Lower leg skin (tissue), 3 donors: ENCODE data around the gene MAGEB17.

Source experiments
- CTCF ChIP-seq, 3 donors: fragments of 450-650 bp; IDR thresholded peaks; one replicate each; pipeline ENCODE4 v1.5.1; 2016; ENCODE audit warnings: antibody characterized with exemption in 3 of 3, mild to moderate bottlenecking in 3 of 3, moderate library complexity in 2 of 3
- POLR2A ChIP-seq, 2 donors: fragments of 450-650 bp; IDR thresholded peaks; one replicate each; pipeline ENCODE4 v1.6.1; 2016 to 2017; ENCODE audit warnings: antibody characterized with exemption in 2 of 2, mild to moderate bottlenecking in 1 of 2, moderate library complexity in 1 of 2

GRCh38 chrX:16134936-16135335 lies 32.3 kb upstream of the MAGEB17 start:
- TF ChIP-seq CTCF (IDR thresholded peaks at IDR 0.05) (no peak), POLR2A (IDR thresholded peaks at IDR 0.05) (no peak)
